ENCODE data around the gene TSFM. TPM values are rescaled to one million over a fixed set of nuclear protein-coding genes. Genes with fewer than 3 reads are reported as not detected.

Gene TSFM
- total and polyA plus RNA-seq, 2 of the 13 experiments (the other 11 are each of a cell fraction or from before 2014, with no cell fraction given): 29.8 to 68.3 TPM

GRCh38 chr12:57806677-57807076 lies 24.1 kb downstream of the TSFM start:
- in situ Hi-C loops (cut with HindIII; ENCODE audit: extremely low pct_ligation_motif_present, low pct_unique_long_range_greater_than_20kb): no loop called here
- H3K36me3 ChIP-seq (replicated peaks in 1 of 2; ENCODE audit: control insufficient read depth in 1 of 2, insufficient read depth in 2 of 2, low read length in 2 of 2): peaks cover 3 to 12% of the 10 kb centered on the region in 2 experiments; a peak in 3 of 5 replicates
- TF ChIP-seq, protein P1, sequence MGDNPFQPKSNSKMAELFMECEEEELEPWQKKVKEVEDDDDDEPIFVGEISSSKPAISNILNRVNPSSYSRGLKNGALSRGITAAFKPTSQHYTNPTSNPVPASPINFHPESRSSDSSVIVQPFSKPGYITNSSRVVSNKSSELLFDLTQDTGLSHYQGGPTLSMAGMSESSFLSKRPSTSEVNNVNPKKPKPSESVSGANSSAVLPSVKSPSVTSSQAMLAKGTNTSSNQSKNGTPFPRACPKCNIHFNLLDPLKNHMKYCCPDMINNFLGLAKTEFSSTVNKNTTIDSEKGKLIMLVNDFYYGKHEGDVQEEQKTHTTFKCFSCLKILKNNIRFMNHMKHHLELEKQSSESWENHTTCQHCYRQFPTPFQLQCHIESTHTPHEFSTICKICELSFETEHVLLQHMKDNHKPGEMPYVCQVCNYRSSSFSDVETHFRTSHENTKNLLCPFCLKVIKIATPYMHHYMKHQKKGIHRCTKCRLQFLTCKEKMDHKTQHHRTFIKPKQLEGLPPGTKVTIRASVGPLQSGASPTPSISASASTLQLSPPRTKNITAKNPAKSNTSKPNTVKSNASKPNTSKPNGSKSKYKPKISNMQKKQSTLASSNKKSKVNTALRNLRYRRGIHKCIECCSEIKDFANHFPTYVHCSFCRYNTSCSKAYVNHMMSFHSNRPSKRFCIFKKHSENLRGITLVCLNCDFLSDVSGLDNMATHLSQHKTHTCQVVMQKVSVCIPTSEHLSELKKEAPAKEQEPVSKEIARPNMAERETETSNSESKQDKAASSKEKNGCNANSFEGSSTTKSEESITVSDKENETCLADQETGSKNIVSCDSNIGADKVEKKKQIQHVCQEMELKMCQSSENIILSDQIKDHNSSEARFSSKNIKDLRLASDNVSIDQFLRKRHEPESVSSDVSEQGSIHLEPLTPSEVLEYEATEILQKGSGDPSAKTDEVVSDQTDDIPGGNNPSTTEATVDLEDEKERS (CRISPR knock-in tag; IDR thresholded peaks at IDR 0.05): no peak
- TF ChIP-seq JUND (CRISPR knock-in tag; IDR thresholded peaks at IDR 0.05) (no peak), RXRB (CRISPR knock-in tag; IDR thresholded peaks at IDR 0.05; ENCODE audit: borderline replicate concordance) (no peak), CSRNP1 (CRISPR knock-in tag; IDR thresholded peaks at IDR 0.05) (no peak), KDM5A (IDR thresholded peaks at IDR 0.05; ENCODE audit: borderline replicate concordance, low read length) (no peak), GZF1 (CRISPR knock-in tag; IDR thresholded peaks at IDR 0.05) (no peak), BRF2 (CRISPR knock-in tag; IDR thresholded peaks at IDR 0.05) (no peak), ARID4A (CRISPR knock-in tag; IDR thresholded peaks at IDR 0.05; ENCODE audit: borderline replicate concordance) (no peak), ZNF496 (CRISPR knock-in tag; IDR thresholded peaks at IDR 0.05; ENCODE audit: insufficient replicate concordance) (no peak), FOXP4 (CRISPR knock-in tag; IDR thresholded peaks at IDR 0.05) (no peak)

More at GRCh38 chr12:57806677-57807076, 24.1 kb downstream of the TSFM start:
- ChIA-PET POLR2A (no interaction called here), CTCF (ENCODE audit: low intra/inter-chr PET ratio, low total read pairs) (no interaction called here)
- H3K27me3 ChIP-seq (ENCODE audit: control insufficient read depth in 1 of 2, insufficient read depth in 2 of 2, low read length in 2 of 2): no peaks in the 10 kb centered on the region
- peaks cover under 1% of the 10 kb centered on the region; the same call in 1 of the 2 replicates for H3K4me1 ChIP-seq (ENCODE audit: insufficient read depth, low read length)
- no peaks in the 10 kb centered on the region for H3K79me2 ChIP-seq (ENCODE audit: insufficient read depth, low read length)
- BruUV-seq (replicated peaks): no TSS peak
- H3K4me3 ChIP-seq (replicated peaks in 1 of 3; ENCODE audit: insufficient read depth in 1 of 3, low read depth in 2 of 3, low read length in 3 of 3): no peak overlapping the region
- H4K20me1 ChIP-seq (ENCODE audit: insufficient read depth, low read length): 0 out of 2 replicates have a peak, but pooled peaks cover 3% of the 10 kb centered on the region
- no peak overlapping the region for H2AFZ ChIP-seq (ENCODE audit: low read length)
- FAIRE-seq (no peak), ATAC-seq (no peak), DNase-seq (ENCODE audit: low spot score) (no peak)
- 98% methylated on average over 3 of the region's 3 CpGs for WGBS (ENCODE audit: low lambda C conversion rate)
- no peak overlapping the region for H3K27ac ChIP-seq (ENCODE audit: extremely low read length, insufficient read depth, low read length)
- intact Hi-C loops (cut with micrococcal nuclease; ENCODE audit: unreplicated experiment): no loop called here
- no peak overlapping the region for H3K4me2 ChIP-seq (ENCODE audit: low read depth, low read length)
- H3K9me3 ChIP-seq (ENCODE audit: low read length): no peaks in the 10 kb centered on the region
- no peak overlapping the region for H3K9ac ChIP-seq (ENCODE audit: insufficient read depth, low read depth, low read length)
